ENCODE measurements around the gene SYNC. TPM values are rescaled to one million over a fixed set of nuclear protein-coding genes. Genes with fewer than 3 reads are reported as not detected.

The SYNC gene
- total and polyA plus RNA-seq, 2 donors (not counting 1 experiment from before 2014, with no cell fraction given), result 50.9 to 58.1 TPM

DNA sequence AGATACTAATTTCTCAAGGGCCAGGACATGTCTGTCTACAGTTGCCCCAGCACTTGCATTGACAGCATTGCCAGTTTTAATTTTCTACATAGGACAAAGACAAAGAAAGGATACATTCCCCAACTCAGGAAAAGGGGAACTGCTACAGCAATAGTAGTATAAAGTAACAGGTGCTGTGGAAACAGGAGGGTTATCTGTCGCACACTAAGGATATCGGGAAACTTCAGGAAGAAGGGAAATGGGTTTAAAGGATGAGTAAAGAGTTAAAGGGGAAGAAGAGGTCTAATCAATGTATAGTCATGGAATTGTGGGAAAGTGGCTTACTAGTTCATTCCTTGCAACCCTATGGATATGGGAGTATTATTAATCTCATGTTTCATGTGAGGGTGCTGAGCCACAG is 16.2 kb downstream of the SYNC start:
- no peak overlapping the region for H3K27ac ChIP-seq (ENCODE audit: insufficient read depth, low read length)
- no peak overlapping the region for H2AFZ ChIP-seq (ENCODE audit: low read length)
- H3K9ac ChIP-seq (ENCODE audit: insufficient read depth, low read length), result no peak overlapping the region
- H4K20me1 ChIP-seq (ENCODE audit: control insufficient read depth, extremely low read depth, insufficient read depth, low read length), result no peaks in the 10 kb centered on the region
- TF ChIP-seq EZH2 (IDR thresholded peaks at IDR 0.05; ENCODE audit: low read length, missing control alignments) (no peak), CTCF (conservative IDR thresholded peaks at IDR 0.05 in 1 of 2, IDR thresholded peaks at IDR 0.05 in 1 of 2; ENCODE audit: low read depth in 1 of 2, low read length in 2 of 2) (no peak)
- no peaks in the 10 kb centered on the region for H3K27me3 ChIP-seq (ENCODE audit: control insufficient read depth, insufficient read depth, low read length)
- peaks cover 2% of the 10 kb centered on the region for H3K4me1 ChIP-seq (ENCODE audit: control insufficient read depth, extremely low read depth, insufficient read depth, low read length)
- H3K4me3 ChIP-seq (replicated peaks in 1 of 4; ENCODE audit: control extremely low read depth in 1 of 4, insufficient read depth in 1 of 4, low read depth in 3 of 4, low read length in 4 of 4), result no peak overlapping the region
- peaks cover 1% of the 10 kb centered on the region for H3K79me2 ChIP-seq (ENCODE audit: control insufficient read depth, insufficient read depth, low read length)
- peaks cover 6% of the 10 kb centered on the region for H3K36me3 ChIP-seq (ENCODE audit: control insufficient read depth, insufficient read depth, low read length)
- no peaks in the 10 kb centered on the region for H3K9me3 ChIP-seq (ENCODE audit: control insufficient read depth, insufficient read depth, low read depth, low read length)
- DNase-seq (ENCODE audit: low read depth in 2 of 2), result no peak
- no peak overlapping the region for H3K4me2 ChIP-seq (ENCODE audit: extremely low read depth, insufficient read depth, low read length)

- no peak overlapping the region for H3K27ac ChIP-seq (ENCODE audit: insufficient read depth, low read length)
- peaks cover 6% of the 10 kb centered on the region for H3K36me3 ChIP-seq (ENCODE audit: control insufficient read depth, insufficient read depth, low read length)
- H2AFZ ChIP-seq (ENCODE audit: low read length), result no peak overlapping the region
- H4K20me1 ChIP-seq (ENCODE audit: control insufficient read depth, extremely low read depth, insufficient read depth, low read length), result no peaks in the 10 kb centered on the region
- H3K4me1 ChIP-seq (ENCODE audit: control insufficient read depth, extremely low read depth, insufficient read depth, low read length), result peaks cover 2% of the 10 kb centered on the region
- H3K79me2 ChIP-seq (ENCODE audit: control insufficient read depth, insufficient read depth, low read length), result peaks cover 1% of the 10 kb centered on the region
- no peaks in the 10 kb centered on the region for H3K27me3 ChIP-seq (ENCODE audit: control insufficient read depth, insufficient read depth, low read length)
- no peaks in the 10 kb centered on the region for H3K9me3 ChIP-seq (ENCODE audit: control insufficient read depth, insufficient read depth, low read depth, low read length)
- no peak overlapping the region for H3K4me3 ChIP-seq (replicated peaks in 1 of 4; ENCODE audit: control extremely low read depth in 1 of 4, insufficient read depth in 1 of 4, low read depth in 3 of 4, low read length in 4 of 4)
- TF ChIP-seq EZH2 (IDR thresholded peaks at IDR 0.05; ENCODE audit: low read length, missing control alignments) (no peak), CTCF (conservative IDR thresholded peaks at IDR 0.05 in 1 of 2, IDR thresholded peaks at IDR 0.05 in 1 of 2; ENCODE audit: low read depth in 1 of 2, low read length in 2 of 2) (no peak)
- DNase-seq (ENCODE audit: low read depth in 2 of 2), result no peak
- no peak overlapping the region for H3K4me2 ChIP-seq (ENCODE audit: extremely low read depth, insufficient read depth, low read length)
- H3K9ac ChIP-seq (ENCODE audit: insufficient read depth, low read length), result no peak overlapping the region
Measured at GRCh38 chr1:32685498-32685897, 17.1 kb downstream of the SYNC start.

DNA sequence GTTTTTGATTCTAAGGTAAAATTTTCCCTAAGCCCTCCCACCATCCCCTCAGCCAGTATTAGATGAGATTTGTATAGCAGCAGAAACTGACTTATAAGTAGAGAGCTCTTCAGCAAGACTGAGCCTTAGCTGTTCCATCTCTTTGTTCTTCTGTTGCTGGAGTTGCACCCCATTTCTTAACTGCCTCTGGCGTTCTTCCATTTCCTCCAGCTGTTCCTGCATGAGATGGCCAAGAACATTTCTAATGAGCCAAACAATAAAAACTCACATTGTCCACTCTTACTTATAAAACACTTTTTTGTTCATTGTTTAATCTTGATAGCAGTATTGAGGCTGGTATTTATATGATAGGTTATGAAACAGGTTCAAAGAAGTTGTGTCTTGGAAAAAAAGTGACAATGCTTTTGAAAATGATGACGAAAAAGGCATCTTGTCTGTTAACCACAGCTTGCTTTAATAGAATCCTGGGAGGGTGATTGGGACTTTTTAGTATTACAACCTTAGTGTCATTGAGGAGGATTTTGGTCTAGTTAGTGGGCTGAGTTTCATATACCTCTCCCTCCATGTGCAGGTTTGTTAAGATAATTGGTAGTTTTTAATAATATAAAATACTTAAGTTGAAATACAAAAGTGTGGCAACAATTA is 18.3 kb downstream of the SYNC start:
- no peak overlapping the region for H3K9ac ChIP-seq (ENCODE audit: insufficient read depth, low read length)
- no peak overlapping the region for H3K27ac ChIP-seq (ENCODE audit: insufficient read depth, low read length)
- no peak overlapping the region for H3K4me2 ChIP-seq (ENCODE audit: extremely low read depth, insufficient read depth, low read length)
- TF ChIP-seq CTCF (conservative IDR thresholded peaks at IDR 0.05 in 1 of 2, IDR thresholded peaks at IDR 0.05 in 1 of 2; ENCODE audit: low read depth in 1 of 2, low read length in 2 of 2) (no peak), EZH2 (IDR thresholded peaks at IDR 0.05; ENCODE audit: low read length, missing control alignments) (no peak)
- no peaks in the 10 kb centered on the region for H4K20me1 ChIP-seq (ENCODE audit: control insufficient read depth, extremely low read depth, insufficient read depth, low read length)
- H3K36me3 ChIP-seq (ENCODE audit: control insufficient read depth, insufficient read depth, low read length), result peaks cover 6% of the 10 kb centered on the region
- H2AFZ ChIP-seq (ENCODE audit: low read length), result no peak overlapping the region
- H3K79me2 ChIP-seq (ENCODE audit: control insufficient read depth, insufficient read depth, low read length), result peaks cover 1% of the 10 kb centered on the region
- H3K4me3 ChIP-seq (replicated peaks in 1 of 4; ENCODE audit: control extremely low read depth in 1 of 4, insufficient read depth in 1 of 4, low read depth in 3 of 4, low read length in 4 of 4), result no peak overlapping the region
- H3K4me1 ChIP-seq (ENCODE audit: control insufficient read depth, extremely low read depth, insufficient read depth, low read length), result peaks cover 2% of the 10 kb centered on the region
- H3K27me3 ChIP-seq (ENCODE audit: control insufficient read depth, insufficient read depth, low read length), result no peaks in the 10 kb centered on the region
- no peaks in the 10 kb centered on the region for H3K9me3 ChIP-seq (ENCODE audit: control insufficient read depth, insufficient read depth, low read depth, low read length)
- peak; percentile 37 to 91 for DNase-seq (ENCODE audit: low read depth in 2 of 2)
